GM19468 (cell line): Measurements from ENCODE around the gene IDH3B.
"Not testable (repeated sequence)": the region's sequence is repeated elsewhere in the genome, so short reads cannot be mapped to it uniquely, and the experiment has no call there.

Experiments used
- ATAC-seq: cut with Tn5 transposase; IDR thresholded peaks from one replicate; pipeline ENCODE4 v1.9.1; 2021; ENCODE audit warnings: mild to moderate bottlenecking, moderate library complexity, moderate number of reproducible peaks; ENCODE audit not compliant: unreplicated experiment; ENCODE audit errors: extremely low read depth

The IDH3B gene

GRCh38 chr20:2695206-2695983 lies 31.4 kb upstream of the IDH3B start:
- no peak for ATAC-seq

- no peak for ATAC-seq
These were observed 30.5 kb upstream of the IDH3B start for GRCh38 chr20:2694519-2694918.

- ATAC-seq: no peak
These were observed 30.0 kb upstream of the IDH3B start for GRCh38 chr20:2694008-2694471.

- no peak for ATAC-seq
These were observed 29.4 kb upstream of the IDH3B start for GRCh38 chr20:2693286-2694007.

- ATAC-seq: no peak
These were observed 28.9 kb upstream of the IDH3B start for GRCh38 chr20:2692886-2693285.

DNA sequence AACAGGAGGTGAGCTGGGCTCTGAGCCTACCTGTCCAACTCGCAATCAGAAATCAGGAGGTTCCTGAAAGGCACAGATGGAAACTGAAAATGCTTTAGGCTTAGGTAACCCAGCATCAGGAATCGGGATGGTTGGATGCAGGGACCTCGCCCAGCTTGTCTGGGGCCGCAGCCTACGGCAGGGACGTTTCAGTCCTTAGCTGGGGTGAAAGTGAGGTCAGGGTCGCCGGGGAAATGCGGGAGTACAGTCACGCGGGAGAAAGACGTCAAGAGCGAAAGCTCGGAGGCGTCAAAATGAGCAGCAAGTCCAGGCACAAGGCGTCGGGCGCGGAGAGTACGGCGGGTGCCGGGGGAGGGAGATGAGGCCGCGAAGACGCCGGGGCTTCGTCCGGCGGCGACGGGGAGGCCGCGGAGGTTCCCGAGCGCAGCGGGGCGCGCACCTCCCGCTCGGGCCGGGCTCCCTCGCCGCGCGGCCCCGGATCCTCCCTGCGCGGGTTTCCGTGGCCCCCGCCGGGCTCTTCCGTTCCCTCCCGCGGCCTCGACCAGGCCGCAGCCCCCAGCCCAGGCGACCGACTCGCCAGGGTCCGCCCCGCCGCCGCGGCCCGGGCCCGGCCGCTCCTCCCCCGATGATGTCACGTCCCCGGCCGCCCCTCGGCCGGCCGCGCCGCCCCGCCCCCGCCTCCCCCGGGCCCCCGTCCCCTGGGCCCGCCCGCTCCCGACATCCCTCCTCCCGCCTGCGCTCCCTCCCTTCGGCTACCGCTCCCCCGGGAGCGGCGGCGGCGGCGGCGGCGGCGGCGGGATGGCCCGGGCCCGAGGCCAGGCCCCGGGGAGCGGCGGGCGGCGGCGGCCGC lies 28.2 kb upstream of the IDH3B start, which contains the start of gene EBF4:
TSS of gene EBF4 (plus strand) at position 745 of the 850 bp plus-strand sequence. CDS start 866 bp downstream, outside the sequence.
- ATAC-seq: no peak

DNA sequence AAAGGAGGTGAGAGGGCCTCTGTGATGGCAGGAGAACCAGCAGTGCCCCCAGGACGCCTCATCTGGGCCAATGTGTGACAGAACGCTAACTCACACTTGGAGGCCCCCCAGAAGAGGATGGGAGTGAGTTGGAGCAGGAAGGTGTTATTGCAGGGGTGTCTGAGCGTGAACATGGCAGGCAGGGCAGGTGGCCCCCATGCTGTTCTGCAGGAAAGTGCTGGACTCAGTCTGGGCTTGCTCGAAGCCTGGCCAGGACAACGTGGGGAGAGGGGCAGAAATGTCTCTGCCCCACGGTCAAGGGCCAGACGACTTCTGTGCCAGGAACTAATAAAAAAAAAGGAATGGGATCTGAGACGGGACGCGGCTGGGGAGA lies 27.6 kb upstream of the IDH3B start:
- ATAC-seq: no peak

- no peak for ATAC-seq
These were observed 27.1 kb upstream of the IDH3B start for GRCh38 chr20:2691127-2691526.

DNA sequence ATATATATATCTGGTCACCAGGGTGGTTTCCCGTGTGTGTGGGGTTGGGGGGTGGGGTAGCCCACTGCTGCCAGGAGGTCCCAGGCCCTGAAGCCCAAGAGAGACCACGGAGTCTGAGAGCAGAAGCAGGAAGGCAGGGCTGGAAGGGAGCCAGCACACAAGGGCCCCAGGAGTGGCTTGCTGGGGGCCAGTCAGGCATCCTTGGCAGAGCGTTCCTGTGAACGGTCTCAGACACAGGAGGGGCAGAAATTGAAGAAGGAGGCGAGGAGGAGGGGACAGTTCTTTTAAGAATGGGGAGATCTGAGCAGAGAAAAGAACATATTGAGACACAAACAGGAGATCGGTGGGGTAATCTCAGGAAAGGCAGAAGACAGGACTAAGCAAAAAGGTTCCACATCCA lies 26.7 kb upstream of the IDH3B start:
- ATAC-seq: no peak

GRCh38 chr20:2690213-2690612 lies 26.2 kb upstream of the IDH3B start:
- ATAC-seq: no peak

DNA sequence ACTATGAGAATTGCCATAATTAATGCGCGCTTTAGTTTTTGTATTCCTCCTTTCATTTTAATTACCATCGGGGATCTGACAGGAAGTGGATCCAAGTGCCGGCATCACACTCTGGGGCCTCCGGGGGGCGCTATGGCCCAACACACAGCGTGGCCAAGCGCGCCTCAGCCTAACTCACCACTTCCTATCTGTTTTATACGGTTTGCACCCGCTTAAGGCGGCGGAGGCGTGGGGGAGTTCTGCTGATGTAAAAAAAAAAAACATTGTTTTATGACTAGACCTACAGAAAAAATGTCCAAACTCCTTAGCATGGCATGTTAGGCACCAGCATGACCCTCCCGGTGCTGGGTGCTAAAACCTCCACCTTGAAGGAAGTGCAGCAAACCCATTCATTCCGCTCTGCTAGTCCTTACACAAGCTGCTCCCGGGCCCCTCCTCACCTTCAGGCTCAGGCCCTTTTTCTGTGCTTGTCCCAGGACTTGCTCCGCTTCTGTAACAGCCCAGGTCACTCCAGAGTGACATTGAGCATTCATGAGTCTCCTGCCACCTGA lies 24.1 kb upstream of the IDH3B start:
- ATAC-seq: no peak

DNA sequence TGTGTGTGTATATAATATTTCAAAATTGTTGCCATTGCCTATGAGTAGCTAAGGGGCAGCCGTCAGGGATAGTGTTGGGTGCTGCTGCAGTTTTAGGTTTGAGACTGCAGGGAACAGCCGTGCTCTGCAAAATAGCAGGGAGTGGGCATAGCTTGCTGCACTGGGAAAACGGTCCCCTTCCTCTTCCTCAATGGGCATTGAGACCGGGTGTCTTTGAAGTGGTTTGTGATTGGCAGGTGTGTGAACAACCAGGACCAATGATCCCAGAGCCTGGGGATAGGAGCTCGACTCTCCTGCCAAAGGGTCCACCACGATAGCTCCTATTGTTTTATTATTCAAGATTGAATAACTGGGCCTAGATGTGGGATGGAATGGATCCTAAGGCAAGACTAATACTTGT lies 23.5 kb upstream of the IDH3B start:
- no peak for ATAC-seq

DNA sequence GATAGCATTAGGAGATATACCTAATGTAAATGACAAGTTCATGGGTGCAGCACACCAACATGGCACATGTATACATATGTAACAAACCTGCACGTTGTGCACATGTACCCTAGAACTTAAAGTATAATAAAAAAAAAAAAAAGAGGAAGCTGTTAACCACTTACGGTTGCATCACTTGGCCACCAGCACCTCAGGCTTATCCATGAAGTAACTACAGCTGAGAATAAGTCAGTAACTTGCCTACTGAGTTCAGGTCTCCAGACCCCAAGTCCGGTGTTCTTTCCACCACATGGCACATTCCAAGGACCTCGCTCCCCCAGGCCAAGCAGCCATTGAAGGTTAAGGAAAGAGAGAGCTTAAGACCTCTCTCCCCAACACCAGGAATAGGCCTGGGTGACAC lies 20.8 kb upstream of the IDH3B start:
- ATAC-seq: not testable (repeated sequence)

DNA sequence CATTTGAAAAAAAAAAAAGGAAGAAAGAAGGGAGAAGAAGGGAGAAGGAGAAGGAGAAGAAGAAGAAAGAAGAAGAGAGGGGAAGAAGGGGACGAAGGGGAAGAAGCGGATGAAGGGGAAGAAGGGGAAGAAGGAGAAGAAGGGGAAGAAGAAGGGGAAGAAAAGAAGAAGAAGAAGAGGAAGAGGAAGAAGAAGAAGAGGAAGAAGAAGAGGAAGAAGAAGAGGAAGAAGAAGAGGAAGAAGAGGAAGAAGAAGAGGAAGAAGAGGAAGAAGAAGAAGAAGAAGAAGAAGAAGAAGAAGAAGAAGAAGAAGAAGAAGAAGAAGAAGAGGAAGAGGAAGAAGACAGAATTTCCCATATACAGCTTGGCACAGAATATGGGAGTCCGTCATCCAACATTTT lies 18.0 kb upstream of the IDH3B start:
- not testable (repeated sequence) for ATAC-seq

- no peak for ATAC-seq
These were observed 16.0 kb upstream of the IDH3B start for GRCh38 chr20:2680046-2680445.

DNA sequence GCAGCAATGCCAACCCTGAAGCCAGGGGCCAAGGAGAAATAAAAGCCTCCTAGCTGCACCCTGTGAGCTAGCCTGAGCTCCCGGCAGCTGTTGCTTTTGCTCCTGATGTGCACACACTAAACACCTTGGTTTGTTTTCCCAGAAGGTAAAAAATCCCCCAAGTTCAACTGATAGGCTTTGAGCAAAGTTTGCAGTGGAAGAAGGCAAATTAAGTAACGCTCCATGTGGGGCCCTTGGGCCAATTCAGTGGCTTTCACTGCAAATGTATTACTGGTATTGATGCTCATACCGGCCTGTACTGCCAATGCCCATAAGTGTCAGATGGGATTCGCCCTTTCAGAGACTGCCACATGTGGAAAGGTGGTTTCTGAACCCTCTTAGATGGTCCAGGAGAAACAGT lies 9.4 kb upstream of the IDH3B start:
- ATAC-seq: no peak

DNA sequence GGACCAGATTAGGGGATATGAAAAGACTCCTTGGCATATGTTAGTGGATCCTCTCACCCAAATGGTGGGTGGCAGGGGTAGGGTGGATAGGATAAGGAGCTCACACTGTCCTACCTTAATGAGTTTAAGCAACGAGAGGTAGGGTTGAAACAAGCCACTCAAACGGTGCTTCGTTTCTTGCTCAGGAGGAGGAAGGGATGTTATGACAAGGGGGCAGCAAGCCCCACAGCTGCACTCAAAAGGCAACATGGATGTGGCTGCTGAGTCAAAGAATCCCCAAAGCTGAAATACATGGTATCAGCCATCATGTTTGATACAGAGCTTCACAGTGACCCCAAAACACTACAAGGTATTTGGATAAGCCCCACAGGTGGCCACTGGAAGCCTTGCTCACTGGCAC lies 8.4 kb upstream of the IDH3B start:
- no peak for ATAC-seq

GRCh38 chr20:2671977-2672376 lies 8.0 kb upstream of the IDH3B start:
- ATAC-seq: no peak

GRCh38 chr20:2663364-2663886 lies 591 bp downstream of the IDH3B start:
- ATAC-seq: no peak

DNA sequence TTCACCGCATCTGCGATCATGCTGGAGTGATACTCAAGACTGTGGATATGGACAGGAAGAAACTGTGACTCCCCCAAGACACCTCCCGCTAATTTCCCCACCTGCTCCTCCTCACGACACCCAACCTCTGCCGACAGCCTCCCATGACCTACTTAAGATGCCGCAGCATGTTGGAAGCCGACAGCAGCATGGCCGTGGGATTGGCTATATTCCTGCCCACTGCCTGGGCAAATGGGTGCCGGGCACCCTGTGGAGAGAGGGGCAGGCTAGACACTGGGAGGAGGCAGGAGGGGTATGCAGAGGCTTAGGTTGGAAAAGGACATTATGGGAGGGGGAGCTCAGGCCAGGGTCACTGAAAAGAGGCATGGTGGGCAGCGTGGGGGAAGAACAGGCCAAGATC lies 4.5 kb downstream of the IDH3B start:
- no peak for ATAC-seq
